NOMO-1 (cell line): ENCODE results near the gene C16orf87.
A peak's percentile ranks its signal among the peaks of the same experiment; 100 is the strongest.
"Not testable (repeated sequence)": the region's sequence is repeated elsewhere in the genome, so short reads cannot be mapped to it uniquely, and the experiment has no call there.

Experiments used
- DNase-seq, 2 experiments: peaks; one replicate each; lab custom pipeline; 2025; ENCODE audit not compliant: unreplicated experiment in 2 of 2; lab: John Stamatoyannopoulos, UW

The C16orf87 gene

GRCh38 chr16:46830902-46831647, at the start of gene C16orf87:
Gene C16orf87 (minus strand): TSS chr16:46831180. CDS start chr16:46831149, 31 bp downstream.
- peak; percentile 89 to 93 for DNase-seq

DNA sequence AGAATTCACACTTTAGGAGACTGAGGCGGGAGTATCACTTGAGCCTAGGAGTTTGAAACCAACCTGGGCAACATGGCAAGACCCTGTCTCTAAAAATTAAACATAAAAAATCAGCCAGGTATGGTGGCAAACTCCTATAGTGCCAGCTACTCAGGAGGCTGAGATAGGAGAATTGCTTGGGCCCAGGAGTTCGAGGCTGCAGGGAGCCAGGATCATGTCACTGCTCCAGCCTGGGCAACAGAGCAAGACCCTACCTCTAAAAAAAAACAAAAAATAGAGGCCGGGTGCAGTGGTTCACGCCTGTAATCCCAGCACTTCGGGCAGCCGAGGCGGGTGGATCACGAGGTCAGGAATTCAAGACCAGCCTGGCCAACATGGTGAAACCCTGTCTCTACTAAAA, 44.3 kb upstream of the C16orf87 start:
- DNase-seq = no peak

- DNase-seq = no peak
These were observed 42.2 kb upstream of the C16orf87 start for GRCh38 chr16:46873201-46873600.

DNA sequence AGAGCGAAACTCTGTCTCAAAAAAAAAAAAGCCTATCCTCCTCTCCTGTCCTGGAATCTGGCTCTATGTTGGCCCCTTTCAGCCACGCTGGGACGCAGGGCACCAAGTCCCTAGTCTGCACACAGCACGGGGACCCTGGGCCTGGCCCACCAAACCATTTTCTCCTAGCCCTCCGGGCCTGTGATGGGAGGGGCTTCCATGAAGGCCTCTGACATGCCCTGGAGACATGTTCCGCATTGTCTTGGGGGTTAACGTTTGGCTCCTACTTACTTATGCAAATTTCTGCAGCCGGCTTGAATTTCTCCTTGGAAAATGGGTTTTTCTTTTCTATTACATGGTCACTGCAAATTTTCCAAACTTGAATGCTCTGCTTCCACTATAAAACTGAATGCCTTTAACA, 40.6 kb upstream of the C16orf87 start:
- no peak for DNase-seq

GRCh38 chr16:46868891-46869290, 37.9 kb upstream of the C16orf87 start:
- DNase-seq = not testable (repeated sequence)

GRCh38 chr16:46867486-46867885, 36.5 kb upstream of the C16orf87 start:
- not testable (repeated sequence) for DNase-seq

DNA sequence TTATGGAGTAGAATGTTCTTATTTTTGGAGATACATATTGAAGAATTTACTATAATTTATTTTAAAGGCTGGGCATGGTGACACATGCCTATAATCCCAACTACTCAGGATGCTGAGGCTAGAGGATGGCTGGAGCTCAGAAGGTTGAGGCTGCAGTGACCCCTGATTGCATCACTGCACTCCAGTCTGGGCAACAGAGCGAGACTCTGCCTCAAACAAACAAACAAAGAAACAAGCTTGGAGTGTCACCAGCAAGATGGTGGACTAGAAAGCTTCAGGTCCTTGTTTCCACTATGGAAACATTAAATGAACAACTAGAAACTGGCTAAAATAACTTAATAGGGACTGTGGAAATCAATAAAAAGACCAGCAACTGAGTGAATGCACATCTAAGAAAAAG, 35.3 kb upstream of the C16orf87 start:
- DNase-seq = no peak

GRCh38 chr16:46862555-46863447, 31.8 kb upstream of the C16orf87 start:
- DNase-seq = no peak

DNA sequence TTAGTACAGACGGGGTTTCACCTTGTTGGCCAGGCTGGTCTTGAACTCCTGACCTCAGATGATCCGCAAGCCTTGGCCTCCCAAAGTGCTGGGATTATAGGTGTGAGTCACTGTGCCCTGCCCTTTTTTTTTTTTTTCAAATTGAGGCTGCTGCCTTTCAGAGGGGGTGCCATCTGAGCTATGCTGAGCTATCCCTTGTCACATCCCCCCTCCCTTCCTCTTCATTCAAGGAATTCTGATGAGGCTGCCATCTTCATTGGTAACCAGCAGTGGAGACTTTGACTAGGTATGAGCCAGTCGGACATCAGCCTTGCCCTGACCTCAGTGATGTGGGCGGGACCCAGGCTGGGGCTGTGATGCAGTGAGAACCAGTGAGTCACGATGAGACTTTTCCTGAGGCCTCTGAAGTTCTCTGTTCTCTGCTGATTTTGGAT, 28.8 kb upstream of the C16orf87 start:
- no peak for DNase-seq

- no peak for DNase-seq
These were observed 27.2 kb upstream of the C16orf87 start for GRCh38 chr16:46858151-46858550.

- DNase-seq = peak in 1 of 2 experiments; percentile 30
These were observed 26.5 kb upstream of the C16orf87 start for GRCh38 chr16:46857368-46857945.

GRCh38 chr16:46855389-46855788, 24.4 kb upstream of the C16orf87 start:
- no peak for DNase-seq

GRCh38 chr16:46854846-46855245, 23.9 kb upstream of the C16orf87 start:
- DNase-seq = no peak

GRCh38 chr16:46853713-46854443, 22.9 kb upstream of the C16orf87 start:
- peak; percentile 47 to 51 for DNase-seq

DNA sequence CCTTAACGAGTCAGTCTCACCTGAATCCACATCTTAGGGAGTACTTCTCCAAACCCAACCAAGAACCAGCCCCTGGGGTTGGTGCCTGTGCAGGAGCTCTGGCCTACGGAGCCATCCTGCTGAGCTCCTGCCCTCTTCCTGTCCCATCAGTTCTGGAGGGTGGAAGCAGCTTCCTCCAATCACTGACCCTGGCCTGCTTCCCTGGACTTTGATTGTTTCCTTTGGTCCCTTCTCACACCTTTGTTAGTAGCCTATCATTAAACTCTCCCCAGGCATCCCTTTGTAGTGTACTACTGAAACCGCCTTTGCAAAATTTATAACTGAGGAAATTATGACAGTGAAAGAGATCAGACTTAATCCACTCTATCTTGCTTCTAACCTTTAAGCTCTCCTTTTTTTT, 21.1 kb upstream of the C16orf87 start:
- DNase-seq = no peak

- no peak for DNase-seq
These were observed 19.9 kb upstream of the C16orf87 start for GRCh38 chr16:46850619-46851555.

DNA sequence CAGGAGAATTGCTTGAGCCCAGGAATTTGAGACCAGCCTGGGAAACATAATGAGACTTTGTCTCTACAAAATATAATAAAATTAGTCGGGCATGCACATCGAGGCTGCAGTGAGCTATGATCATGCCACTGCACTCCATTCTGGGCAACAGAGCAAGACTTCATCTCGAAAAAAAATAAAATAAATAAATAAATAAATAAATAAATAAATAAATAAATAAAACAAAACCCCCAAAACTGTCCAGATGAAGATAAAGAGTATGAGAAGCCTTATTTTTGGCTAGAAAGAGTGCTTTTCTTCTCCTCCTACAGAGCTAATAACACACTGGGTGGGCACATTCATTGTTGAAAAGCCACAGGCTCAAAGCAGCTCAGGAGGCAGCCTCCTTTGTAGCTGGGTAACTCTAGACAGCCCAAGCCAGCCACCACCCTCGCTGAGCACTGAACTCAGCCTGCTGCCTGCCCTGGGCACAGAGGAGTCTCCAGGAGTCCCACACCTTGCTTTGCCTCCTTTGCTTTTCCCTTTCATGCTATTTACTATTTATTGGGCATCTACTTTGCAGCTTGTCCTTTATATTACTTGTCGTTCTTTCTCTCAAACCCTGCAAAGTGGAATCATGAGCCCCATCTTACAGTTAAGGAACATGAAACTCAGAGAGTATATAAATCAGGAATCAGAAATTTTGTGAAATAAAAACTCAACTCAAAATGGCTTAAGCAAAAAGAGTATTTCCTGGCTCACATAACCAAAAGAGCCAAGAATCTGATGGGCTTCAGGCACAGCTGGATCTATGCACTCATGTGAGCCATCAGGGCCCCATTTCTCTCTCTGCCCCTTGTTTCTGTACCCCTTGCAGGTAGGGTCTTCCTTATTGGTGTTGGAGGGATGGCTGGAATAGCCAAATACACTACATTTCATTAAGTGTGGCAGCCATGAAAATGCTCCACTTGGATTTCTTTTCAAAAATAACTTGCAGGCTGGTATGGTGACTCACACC, 18.1 kb upstream of the C16orf87 start:
- no peak for DNase-seq

GRCh38 chr16:46845952-46846351, 15.0 kb upstream of the C16orf87 start:
- DNase-seq = no peak
